SH-SY5Y (cell line): ENCODE measurements around the gene EXD1.

Experiments
- GATA2 ChIP-seq: IDR thresholded peaks from 2 replicates; pipeline ENCODE4 v1.6.1; 2011; ENCODE audit warnings: mild to moderate bottlenecking, low read depth, low read length
- GATA3 ChIP-seq: IDR thresholded peaks from 2 replicates; pipeline ENCODE4 v1.6.1; 2011; ENCODE audit warnings: low read depth, mild to moderate bottlenecking, low read length, moderate library complexity

DNA sequence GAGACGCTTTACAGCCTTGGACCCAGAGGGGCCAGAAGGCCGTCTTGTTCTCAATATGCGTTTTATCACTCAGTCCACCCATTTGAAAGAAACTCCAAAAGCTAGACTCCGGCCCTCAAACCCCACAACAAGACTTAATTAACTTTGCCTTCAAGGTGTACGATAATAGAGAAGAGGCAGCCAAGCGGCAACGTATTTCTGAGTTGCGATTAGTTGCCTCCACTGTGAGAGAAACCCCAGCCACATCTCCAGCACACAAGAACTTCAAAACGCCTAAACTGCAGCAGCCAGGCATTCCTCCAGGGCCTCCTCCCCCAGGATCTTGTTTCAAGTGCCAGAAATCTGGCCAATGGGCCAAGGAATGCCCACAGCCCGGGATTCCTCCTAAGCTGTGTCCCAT is 97.1 kb downstream of the EXD1 start:
- no peak for TF ChIP-seq GATA2
- no peak for TF ChIP-seq GATA3
